Pancreas (tissue), 10 donors: ENCODE results near the gene USP46. TPM values are rescaled to one million over a fixed set of nuclear protein-coding genes. Genes with fewer than 3 reads are reported as not detected.

Experiments used
- ATAC-seq, 4 donors: fragments of 200-7000 bp; cut with Tn5 transposase; one replicate each; pipeline versions ENCODE4 v1.8.0 to v1.9.1; 2020; ENCODE audit warnings: mild to moderate bottlenecking in 4 of 4, moderate library complexity in 4 of 4
- DNase-seq, 6 donors: peaks; one replicate each; pipeline ENCODE4 v3.0.0-alpha.2; 2020
- FAIRE-seq: peaks from 2 replicates; lab custom pipeline; 2012; peaks lifted over from hg19 to GRCh38; lab: Jason Lieb, UNC
- H3K27ac ChIP-seq, 4 donors: fragments of 200-600 bp; sonication (generic); 1 replicate in 3 of 4; 2 replicates in 1 of 4; pipeline versions ENCODE4 v1.5.0 to v1.8.0; 2020
- H3K27me3 ChIP-seq, 4 donors: fragments of 200-600 bp; one replicate each; pipeline ENCODE4 v1.8.0; 2021
- H3K36me3 ChIP-seq, 3 donors: fragments of 200-600 bp; sonication (generic) in 1 of 3; one replicate each; pipeline versions ENCODE4 v1.5.0 to v1.8.0; 2020 to 2021
- H3K4me1 ChIP-seq, 3 donors: fragments of 200-600 bp; one replicate each; pipeline ENCODE4 v1.8.0; 2021
- H3K4me3 ChIP-seq, 4 donors: fragments of 200-600 bp; sonication (generic) in 2 of 4; one replicate each; pipeline versions ENCODE4 v1.5.0 to v1.8.0; 2020 to 2021
- H3K9me3 ChIP-seq, 4 donors: fragments of 200-600 bp; one replicate each; pipeline ENCODE4 v1.8.0; 2021
- CTCF ChIP-seq, 4 donors: fragments of 200-600 bp; sonication (generic) in 3 of 4; IDR thresholded peaks; one replicate each; pipeline versions ENCODE4 v1.5.0 to v1.8.0; 2021; ENCODE audit warnings: antibody characterized with exemption in 4 of 4
- WGBS, 2 donors: extraction: QIAGEN DNeasy Blood & Tissue Kit; methylation state at CpG; one replicate each; pipeline ENCODE4 v1.1.7; 2013; 5-methylcytosine and 5-hydroxymethylcytosine counted together
- intact Hi-C, 3 donors: fragments of 100-400 bp; cut with DNase I; formaldehyde crosslinking; loops; one replicate each; pipeline versions ENCODE4 v1.11.1 to v1.14.2; 2022
- polyA plus RNA-seq, 2 donors: library from polyadenylated mRNA; stranded (reverse); fragments of 200-250 nt; gene quantifications; one replicate each; pipeline ENCODE4 v1.2.3, GENCODE V29; 2013
- total RNA-seq, 6 donors: library from RNA; stranded (reverse); fragmentation: NEBNext Ultra II Directional in 4 of 6; extraction: Animal tissue kit (Norgen Biotek cat#: 25700) in 4 of 6; gene quantifications; one replicate each; pipeline versions ENCODE4 v1.2.1 to v1.2.4, GENCODE V29; 2021 to 2023
- donor health status: healthy with polysubstance abuse.
- donor health status: DM: no; HTN: no; CAD: no; lungs with moderate emphysema.
- donor health status: DM: no; HTN: no; CAD: no.
- donor health status: control.
- donor health status: control.
- donor health status: Bipolar disorder and iron deficiency.
- donor health status: DM: yes; HTN: yes; CAD: no.
- donor health status: DM: no; HTN: no; CAD: no.
- donor health status: DM: no; HTN: no; CAD: no.
- donor health status: DM: yes; HTN: yes; CAD: no.

USP46 gene
- total and polyA plus RNA-seq, 8 donors, result 1.5 to 12.1 (median 9.3) TPM

- Histone ChIP-seq H3K27ac (no peak overlapping the region), H3K27me3 (no peaks in the 10 kb centered on the region), H3K36me3 (peaks cover 0 to 7% (median 6%) of the 10 kb centered on the region in 3 donors), H3K4me1 (peaks cover 0 to 4% (median 0%) of the 10 kb centered on the region in 3 donors), H3K4me3 (no peak overlapping the region), H3K9me3 (no peaks in the 10 kb centered on the region)
- no peak for FAIRE-seq
- no peak for DNase-seq
- TF ChIP-seq CTCF (IDR thresholded peaks at IDR 0.05), result no peak
- 75 to 78% methylated on average over 3 of the region's 3 CpGs for WGBS, 2 donors
- intact Hi-C loops, result no loop called here
- ATAC-seq, result peak in 2 of 4 donors; percentile 43 to 50
Observed at GRCh38 chr4:52600275-52600674, 58.8 kb downstream of the USP46 start.

- Histone ChIP-seq H3K27ac (no peak overlapping the region), H3K36me3 (peaks cover 0 to 7% (median 6%) of the 10 kb centered on the region in 3 donors), H3K4me1 (no peaks in the 10 kb centered on the region), H3K27me3 (no peaks in the 10 kb centered on the region), H3K4me3 (no peak overlapping the region), H3K9me3 (no peaks in the 10 kb centered on the region)
- intact Hi-C loops, result no loop called here
- WGBS, 2 donors, result 85 to 97% methylated on average over 2 of the region's 2 CpGs
- FAIRE-seq, result no peak
- no peak for DNase-seq
- ATAC-seq, result no peak
- no peak for TF ChIP-seq CTCF (IDR thresholded peaks at IDR 0.05)
Observed at GRCh38 chr4:52595001-52595400, 64.1 kb downstream of the USP46 start.

GRCh38 chr4:52592287-52592686, 66.8 kb downstream of the USP46 start:
- no peak overlapping the region for H3K27ac ChIP-seq
- intact Hi-C loops, result no loop called here
- FAIRE-seq, result no peak
- H3K4me3 ChIP-seq, result no peak overlapping the region
- TF ChIP-seq CTCF (IDR thresholded peaks at IDR 0.05), result no peak
- H3K9me3 ChIP-seq, result no peaks in the 10 kb centered on the region
- no peaks in the 10 kb centered on the region for H3K27me3 ChIP-seq
- 88 to 95% methylated on average over 3 of the region's 3 CpGs for WGBS, 2 donors
- no peak for ATAC-seq
- peaks cover 0 to 6% (median 5%) of the 10 kb centered on the region in 3 donors for H3K36me3 ChIP-seq
- no peaks in the 10 kb centered on the region for H3K4me1 ChIP-seq
- no peak for DNase-seq

- no peak for FAIRE-seq
- WGBS, 2 donors, result 69 to 73% methylated on average over 13 of the region's 13 CpGs
Observed at GRCh38 chr4:52588771-52589591, 70.1 kb downstream of the USP46 start.

More at GRCh38 chr4:52588771-52589591, 70.1 kb downstream of the USP46 start:
- intact Hi-C loops, result no loop called here
- H3K36me3 ChIP-seq, result no peaks in the 10 kb centered on the region
- no peak overlapping the region for H3K27ac ChIP-seq
- H3K27me3 ChIP-seq, result no peaks in the 10 kb centered on the region
- TF ChIP-seq CTCF (IDR thresholded peaks at IDR 0.05), result no peak
- H3K4me1 ChIP-seq, result no peaks in the 10 kb centered on the region
- ATAC-seq, result peak in 1 of 4 donors; percentile 28
- no peak overlapping the region for H3K4me3 ChIP-seq
- H3K9me3 ChIP-seq, result no peaks in the 10 kb centered on the region
- no peak for DNase-seq
